ENCODE data around the gene TM9SF3.

TM9SF3 gene

GRCh38 chr10:96517284-96517683 lies 69.5 kb downstream of the TM9SF3 start:
- Histone ChIP-seq H3K36me3 (ENCODE audit: insufficient read depth, insufficient read length, low read length) (peaks cover 12% of the 10 kb centered on the region), H3K4me1 (ENCODE audit: insufficient read depth, insufficient read length) (peaks cover 3% of the 10 kb centered on the region), H3K4me3 (ENCODE audit: insufficient read length, low read depth) (no peak overlapping the region), H3K27me3 (ENCODE audit: insufficient read depth, insufficient read length) (peaks cover 9% of the 10 kb centered on the region), H3K9me3 (ENCODE audit: insufficient read depth, low read length) (no peaks in the 10 kb centered on the region), H3K9ac (ENCODE audit: insufficient read length, low read depth) (no peak overlapping the region)
- TF ChIP-seq ZNF274 (IDR thresholded peaks at IDR 0.05; ENCODE audit: low read depth, low read length) (no peak), SUZ12 (IDR thresholded peaks at IDR 0.05; ENCODE audit: extremely low read depth, insufficient read depth, insufficient read length) (no peak), YY1 (IDR thresholded peaks at IDR 0.05; ENCODE audit: insufficient read depth, insufficient read length) (no peak)
- no peak for DNase-seq (ENCODE audit: low read depth, low spot score)

- Histone ChIP-seq H3K4me3 (ENCODE audit: insufficient read length, low read depth) (no peak overlapping the region), H3K27me3 (ENCODE audit: insufficient read depth, insufficient read length) (peaks cover 18% of the 10 kb centered on the region), H3K36me3 (ENCODE audit: insufficient read depth, insufficient read length, low read length) (peaks cover 5% of the 10 kb centered on the region), H3K9ac (ENCODE audit: insufficient read length, low read depth) (no peak overlapping the region), H3K9me3 (ENCODE audit: insufficient read depth, low read length) (no peaks in the 10 kb centered on the region), H3K4me1 (ENCODE audit: insufficient read depth, insufficient read length) (peaks cover 10% of the 10 kb centered on the region)
- TF ChIP-seq ZNF274 (IDR thresholded peaks at IDR 0.05; ENCODE audit: low read depth, low read length) (no peak), SUZ12 (IDR thresholded peaks at IDR 0.05; ENCODE audit: extremely low read depth, insufficient read depth, insufficient read length) (no peak), YY1 (IDR thresholded peaks at IDR 0.05; ENCODE audit: insufficient read depth, insufficient read length) (no peak)
- no peak for DNase-seq (ENCODE audit: low read depth, low spot score)
Observed at GRCh38 chr10:96516337-96516736, 70.5 kb downstream of the TM9SF3 start.

GRCh38 chr10:96513698-96514561 lies 72.9 kb downstream of the TM9SF3 start, which contains the start of gene TLL2:
Gene TLL2, minus strand, starts transcription at chr10:96513926. Its CDS starts 241 bp downstream, at chr10:96513685.
- peak within 1 kb of the TSS; percentile 61 for H3K4me3 ChIP-seq (ENCODE audit: insufficient read length, low read depth)
- H3K36me3 ChIP-seq (ENCODE audit: insufficient read depth, insufficient read length, low read length): no peaks in the 10 kb centered on the region
- peak within 1 kb of the TSS; percentile 79 for H3K9ac ChIP-seq (ENCODE audit: insufficient read length, low read depth)
- peak; percentile 88 for DNase-seq (ENCODE audit: low read depth, low spot score)
- peaks cover 19% of the 10 kb centered on the region for H3K27me3 ChIP-seq (ENCODE audit: insufficient read depth, insufficient read length)
- H3K4me1 ChIP-seq (ENCODE audit: insufficient read depth, insufficient read length): peaks cover 11% of the 10 kb centered on the region
- H3K9me3 ChIP-seq (ENCODE audit: insufficient read depth, low read length): no peaks in the 10 kb centered on the region
- TF ChIP-seq ZNF274 (IDR thresholded peaks at IDR 0.05; ENCODE audit: low read depth, low read length) (no peak), SUZ12 (IDR thresholded peaks at IDR 0.05; ENCODE audit: extremely low read depth, insufficient read depth, insufficient read length) (no peak), YY1 (IDR thresholded peaks at IDR 0.05; ENCODE audit: insufficient read depth, insufficient read length) (no peak)

GRCh38 chr10:96513305-96513697 lies 73.5 kb downstream of the TM9SF3 start:
- Histone ChIP-seq H3K9ac (ENCODE audit: insufficient read length, low read depth) (peak overlapping the region; percentile 79), H3K27me3 (ENCODE audit: insufficient read depth, insufficient read length) (peaks cover 19% of the 10 kb centered on the region)
- no peak for DNase-seq (ENCODE audit: low read depth, low spot score)

GRCh38 chr10:96512524-96513304 lies 74.1 kb downstream of the TM9SF3 start:
- H3K4me1 ChIP-seq (ENCODE audit: insufficient read depth, insufficient read length): peaks cover 13% of the 10 kb centered on the region
- peak overlapping the region; percentile 79 for H3K9ac ChIP-seq (ENCODE audit: insufficient read length, low read depth)
- peaks cover 19% of the 10 kb centered on the region for H3K27me3 ChIP-seq (ENCODE audit: insufficient read depth, insufficient read length)
- peak overlapping the region; percentile 61 for H3K4me3 ChIP-seq (ENCODE audit: insufficient read length, low read depth)
- H3K9me3 ChIP-seq (ENCODE audit: insufficient read depth, low read length): no peaks in the 10 kb centered on the region
- DNase-seq (ENCODE audit: low read depth, low spot score): no peak
- H3K36me3 ChIP-seq (ENCODE audit: insufficient read depth, insufficient read length, low read length): no peaks in the 10 kb centered on the region
- TF ChIP-seq SUZ12 (IDR thresholded peaks at IDR 0.05; ENCODE audit: extremely low read depth, insufficient read depth, insufficient read length) (no peak), ZNF274 (IDR thresholded peaks at IDR 0.05; ENCODE audit: low read depth, low read length) (no peak), YY1 (IDR thresholded peaks at IDR 0.05; ENCODE audit: insufficient read depth, insufficient read length) (no peak)

More at GRCh38 chr10:96513305-96513697, 73.5 kb downstream of the TM9SF3 start:
- peak overlapping the region; percentile 61 for H3K4me3 ChIP-seq (ENCODE audit: insufficient read length, low read depth)
- peaks cover 11% of the 10 kb centered on the region for H3K4me1 ChIP-seq (ENCODE audit: insufficient read depth, insufficient read length)
- TF ChIP-seq SUZ12 (IDR thresholded peaks at IDR 0.05; ENCODE audit: extremely low read depth, insufficient read depth, insufficient read length): no peak
- TF ChIP-seq YY1 (IDR thresholded peaks at IDR 0.05; ENCODE audit: insufficient read depth, insufficient read length): no peak
- no peak for TF ChIP-seq ZNF274 (IDR thresholded peaks at IDR 0.05; ENCODE audit: low read depth, low read length)
- H3K36me3 ChIP-seq (ENCODE audit: insufficient read depth, insufficient read length, low read length): no peaks in the 10 kb centered on the region
- no peaks in the 10 kb centered on the region for H3K9me3 ChIP-seq (ENCODE audit: insufficient read depth, low read length)

GRCh38 chr10:96511044-96511945 lies 75.5 kb downstream of the TM9SF3 start:
- H3K9me3 ChIP-seq (ENCODE audit: insufficient read depth, low read length): no peaks in the 10 kb centered on the region
- H3K4me1 ChIP-seq (ENCODE audit: insufficient read depth, insufficient read length): peaks cover 13% of the 10 kb centered on the region
- TF ChIP-seq ZNF274 (IDR thresholded peaks at IDR 0.05; ENCODE audit: low read depth, low read length) (no peak), SUZ12 (IDR thresholded peaks at IDR 0.05; ENCODE audit: extremely low read depth, insufficient read depth, insufficient read length) (no peak), YY1 (IDR thresholded peaks at IDR 0.05; ENCODE audit: insufficient read depth, insufficient read length) (no peak)
- H3K27me3 ChIP-seq (ENCODE audit: insufficient read depth, insufficient read length): peaks cover 19% of the 10 kb centered on the region
- H3K9ac ChIP-seq (ENCODE audit: insufficient read length, low read depth): peak overlapping the region; percentile 36
- no peak overlapping the region for H3K4me3 ChIP-seq (ENCODE audit: insufficient read length, low read depth)
- no peak for DNase-seq (ENCODE audit: low read depth, low spot score)
- no peaks in the 10 kb centered on the region for H3K36me3 ChIP-seq (ENCODE audit: insufficient read depth, insufficient read length, low read length)

Data from NT2/D1 (cell line).